D721Med (cell line): ENCODE measurements around the gene SLC25A34.

Experiments used
- DNase-seq: peaks from one replicate; pipeline ENCODE4 v3.0.0; 2011; ENCODE audit warnings: low spot score; ENCODE audit not compliant: insufficient read length
- FAIRE-seq: peaks from 2 replicates; lab custom pipeline; 2011; peaks lifted over from hg19 to GRCh38; lab: Jason Lieb, UNC
- CTCF ChIP-seq: IDR thresholded peaks from 2 replicates; pipeline ENCODE4 v1.5.1; 2012; ENCODE audit warnings: mild to moderate bottlenecking, control low read depth; ENCODE audit not compliant: insufficient read depth; ENCODE audit errors: missing control alignments

SLC25A34 gene

GRCh38 chr1:15732686-15733081, 3.4 kb upstream of the SLC25A34 start:
- DNase-seq = no peak
- no peak for FAIRE-seq
- TF ChIP-seq CTCF = no peak

- FAIRE-seq = no peak
- TF ChIP-seq CTCF = no peak
Observed at GRCh38 chr1:15733218-15733725, 2.8 kb upstream of the SLC25A34 start.

GRCh38 chr1:15733726-15734226, 2.3 kb upstream of the SLC25A34 start:
- no peak for TF ChIP-seq CTCF
- DNase-seq (no peak), FAIRE-seq (no peak)

More at GRCh38 chr1:15733218-15733725, 2.8 kb upstream of the SLC25A34 start:
- no peak for DNase-seq

- FAIRE-seq (no peak), DNase-seq (no peak)
- no peak for TF ChIP-seq CTCF
Observed at GRCh38 chr1:15734296-15734695, 1.8 kb upstream of the SLC25A34 start.

- FAIRE-seq (no peak), DNase-seq (no peak)
- TF ChIP-seq CTCF = no peak
Observed at GRCh38 chr1:15734901-15735300, 1.2 kb upstream of the SLC25A34 start.

- no peak for FAIRE-seq
- no peak for TF ChIP-seq CTCF
- DNase-seq = no peak
Observed at GRCh38 chr1:15735304-15736037, 587 bp upstream of the SLC25A34 start.

- DNase-seq = no peak
- no peak for TF ChIP-seq CTCF
- no peak for FAIRE-seq
Observed at GRCh38 chr1:15736892-15737261, 819 bp downstream of the SLC25A34 start.
